ENCODE measurements around the gene SMARCC1. TPM values are rescaled to one million over a fixed set of nuclear protein-coding genes. Genes with fewer than 3 reads are reported as not detected.

SMARCC1 gene
- polyA plus RNA-seq, 2 of the 4 experiments (the other 2 are of a cell fraction) = 27.1 to 27.5 TPM

DNA sequence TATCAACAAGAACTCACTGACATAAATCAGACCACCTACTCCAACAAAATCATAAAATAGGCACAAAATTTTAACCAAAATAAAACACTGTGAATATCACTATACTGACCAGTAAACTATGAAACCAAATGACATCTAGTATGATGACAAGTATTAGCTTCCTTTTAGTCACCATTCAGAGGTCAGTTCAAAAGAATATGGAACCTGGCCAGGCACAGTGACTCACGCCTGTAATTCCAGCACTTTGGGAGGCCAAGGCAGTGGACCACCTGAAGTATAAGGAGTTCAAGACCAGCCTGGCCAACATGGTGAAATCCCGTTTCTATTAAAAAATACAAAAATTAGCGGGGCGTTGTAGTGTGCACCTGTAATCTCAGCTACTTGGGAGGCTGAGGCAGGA is 65.8 kb downstream of the SMARCC1 start:
- ChIA-PET CTCF (interaction anchor here (0.6 kb wide), 1 partner anchor 28 kb away, joined by 3 read pairs; no protein-coding TSS in a partner anchor), POLR2A (interaction anchor here (0.6 kb wide), 1 partner anchor 158 kb away, joined by 3 read pairs; no protein-coding TSS in a partner anchor)
- no peak for TF ChIP-seq E2F6 (IDR thresholded peaks at IDR 0.05; ENCODE audit: borderline replicate concordance, low read depth)
- no peak for TF ChIP-seq FOSL2 (IDR thresholded peaks at IDR 0.05)
- 0 out of 2 replicates have a peak, but pooled peaks have one; percentile 17 for TF ChIP-seq FOSL2 (CRISPR knock-in tag; IDR thresholded peaks at IDR 0.05)
- DNase-seq (ENCODE audit: low read depth in 1 of 2, low spot score in 1 of 2) (peak in 1 of 2 experiments; percentile 20), FAIRE-seq (no peak), ATAC-seq (0 out of 6 replicates have a peak, but pooled peaks of 1 of the 2 experiments have one; percentile 39)
- Histone ChIP-seq H3K4me2 (no peak overlapping the region), H3K27ac (no peak overlapping the region), H3K4me3 (no peak overlapping the region), H3K9me3 (no peaks in the 10 kb centered on the region), H3K4me1 (peaks cover 11% of the 10 kb centered on the region; the same call in 2 of the 3 replicates)
- WGBS (ENCODE audit: missing lambda C conversion rate) = 83% methylated on average over 4 of the region's 4 CpGs

- TF ChIP-seq E2F6 (IDR thresholded peaks at IDR 0.05; ENCODE audit: borderline replicate concordance, low read depth) (no peak), CHD4 (IDR thresholded peaks at IDR 0.05; ENCODE audit: borderline replicate concordance) (no peak), ZSCAN20 (CRISPR knock-in tag; IDR thresholded peaks at IDR 0.05) (no peak), TP53 (CRISPR knock-in tag; IDR thresholded peaks at IDR 0.05) (no peak), ESRRA (IDR thresholded peaks at IDR 0.05; ENCODE audit: borderline replicate concordance, low read length) (no peak)
- TF ChIP-seq, protein P1, sequence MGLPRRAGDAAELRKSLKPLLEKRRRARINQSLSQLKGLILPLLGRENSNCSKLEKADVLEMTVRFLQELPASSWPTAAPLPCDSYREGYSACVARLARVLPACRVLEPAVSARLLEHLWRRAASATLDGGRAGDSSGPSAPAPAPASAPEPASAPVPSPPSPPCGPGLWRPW (IDR thresholded peaks at IDR 0.05) = no peak
- TF ChIP-seq, protein P2, sequence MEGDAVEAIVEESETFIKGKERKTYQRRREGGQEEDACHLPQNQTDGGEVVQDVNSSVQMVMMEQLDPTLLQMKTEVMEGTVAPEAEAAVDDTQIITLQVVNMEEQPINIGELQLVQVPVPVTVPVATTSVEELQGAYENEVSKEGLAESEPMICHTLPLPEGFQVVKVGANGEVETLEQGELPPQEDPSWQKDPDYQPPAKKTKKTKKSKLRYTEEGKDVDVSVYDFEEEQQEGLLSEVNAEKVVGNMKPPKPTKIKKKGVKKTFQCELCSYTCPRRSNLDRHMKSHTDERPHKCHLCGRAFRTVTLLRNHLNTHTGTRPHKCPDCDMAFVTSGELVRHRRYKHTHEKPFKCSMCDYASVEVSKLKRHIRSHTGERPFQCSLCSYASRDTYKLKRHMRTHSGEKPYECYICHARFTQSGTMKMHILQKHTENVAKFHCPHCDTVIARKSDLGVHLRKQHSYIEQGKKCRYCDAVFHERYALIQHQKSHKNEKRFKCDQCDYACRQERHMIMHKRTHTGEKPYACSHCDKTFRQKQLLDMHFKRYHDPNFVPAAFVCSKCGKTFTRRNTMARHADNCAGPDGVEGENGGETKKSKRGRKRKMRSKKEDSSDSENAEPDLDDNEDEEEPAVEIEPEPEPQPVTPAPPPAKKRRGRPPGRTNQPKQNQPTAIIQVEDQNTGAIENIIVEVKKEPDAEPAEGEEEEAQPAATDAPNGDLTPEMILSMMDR (IDR thresholded peaks at IDR 0.05) = no peak
- WGBS (ENCODE audit: missing lambda C conversion rate) = 87% methylated on average over 6 of the region's 6 CpGs
- FAIRE-seq = no peak
- ATAC-seq = no peak
- DNase-seq (ENCODE audit: low read depth in 1 of 2, low spot score in 1 of 2) = no peak
- ChIA-PET POLR2A (no interaction called here), CTCF (interaction anchor here (1.3 to 1.4 kb wide), 2 partner anchors 44 to 46 kb away, joined by 3 read pairs; no protein-coding TSS in a partner anchor)
- Histone ChIP-seq H3K4me1 (peaks cover 11% of the 10 kb centered on the region; the same call in 2 of the 3 replicates), H3K4me2 (no peak overlapping the region), H3K27ac (no peak overlapping the region), H3K4me3 (no peak overlapping the region), H3K9me3 (no peaks in the 10 kb centered on the region)
Observed at GRCh38 chr3:47714606-47715005, 67.1 kb downstream of the SMARCC1 start.

- FAIRE-seq = no peak
- WGBS (ENCODE audit: missing lambda C conversion rate) = 89% methylated on average over 2 of the region's 2 CpGs
- no peak overlapping the region for H3K4me2 ChIP-seq
- POLR2A ChIA-PET = no interaction called here
- no peaks in the 10 kb centered on the region for H3K9me3 ChIP-seq
- CTCF ChIA-PET = interaction anchor here (1.3 to 1.4 kb wide), 2 partner anchors 43 to 45 kb away, joined by 3 read pairs; no protein-coding TSS in a partner anchor
- H3K4me1 ChIP-seq = peaks cover 11% of the 10 kb centered on the region; the same call in 2 of the 3 replicates
- ATAC-seq = no peak
- no peak overlapping the region for H3K4me3 ChIP-seq
- TF ChIP-seq CBX2 (IDR thresholded peaks at IDR 0.05; ENCODE audit: borderline replicate concordance, low read depth) (no peak), TP53 (CRISPR knock-in tag; IDR thresholded peaks at IDR 0.05) (no peak), ZNF302 (CRISPR knock-in tag; IDR thresholded peaks at IDR 0.05) (no peak), FOXS1 (CRISPR knock-in tag; IDR thresholded peaks at IDR 0.05) (no peak)
- DNase-seq (ENCODE audit: low read depth in 1 of 2, low spot score in 1 of 2) = no peak
- no peak overlapping the region for H3K27ac ChIP-seq
Observed at GRCh38 chr3:47713655-47714054, 68.0 kb downstream of the SMARCC1 start.

GRCh38 chr3:47712398-47712797 is 69.3 kb downstream of the SMARCC1 start:
- Histone ChIP-seq H3K4me3 (no peak overlapping the region), H3K27ac (no peak overlapping the region), H3K4me1 (peaks cover 11% of the 10 kb centered on the region; the same call in 2 of the 3 replicates), H3K4me2 (no peak overlapping the region), H3K9me3 (no peaks in the 10 kb centered on the region)
- FAIRE-seq = no peak
- no peak for TF ChIP-seq HDAC2 (IDR thresholded peaks at IDR 0.05)
- no peak for TF ChIP-seq KDM1A (IDR thresholded peaks at IDR 0.05; ENCODE audit: low read depth)
- TF ChIP-seq GATA3 (IDR thresholded peaks at IDR 0.05; ENCODE audit: borderline replicate concordance) = no peak
- no peak for TF ChIP-seq BHLHE40 (IDR thresholded peaks at IDR 0.05; ENCODE audit: low read depth, low read length)
- TF ChIP-seq, protein P3, sequence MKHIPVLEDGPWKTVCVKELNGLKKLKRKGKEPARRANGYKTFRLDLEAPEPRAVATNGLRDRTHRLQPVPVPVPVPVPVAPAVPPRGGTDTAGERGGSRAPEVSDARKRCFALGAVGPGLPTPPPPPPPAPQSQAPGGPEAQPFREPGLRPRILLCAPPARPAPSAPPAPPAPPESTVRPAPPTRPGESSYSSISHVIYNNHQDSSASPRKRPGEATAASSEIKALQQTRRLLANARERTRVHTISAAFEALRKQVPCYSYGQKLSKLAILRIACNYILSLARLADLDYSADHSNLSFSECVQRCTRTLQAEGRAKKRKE (CRISPR knock-in tag; IDR thresholded peaks at IDR 0.05; ENCODE audit: low read depth) = no peak
- TF ChIP-seq, protein P2 (IDR thresholded peaks at IDR 0.05) = no peak
- no peak for TF ChIP-seq EHF (CRISPR knock-in tag; IDR thresholded peaks at IDR 0.05)
- TF ChIP-seq POLR2AphosphoS2 (conservative IDR thresholded peaks at IDR 0.05; ENCODE audit: low read length) = no peak
- TF ChIP-seq POLR2A (IDR thresholded peaks at IDR 0.05; ENCODE audit: low read length) = no peak
- ATAC-seq = no peak
- ChIA-PET CTCF (no interaction called here), POLR2A (no interaction called here)
- no peak for DNase-seq (ENCODE audit: low read depth in 1 of 2, low spot score in 1 of 2)
- 100% methylated on average over 2 of the region's 2 CpGs for WGBS (ENCODE audit: missing lambda C conversion rate)

Measured in A549 (cell line).